PC-3 (cell line): ENCODE results near the gene RING1.

Experiments used
- CTCF ChIP-seq: fragments of 300-600 bp; sonication (generic); conservative IDR thresholded peaks from 2 replicates; pipeline ENCODE4 v1.5.1; 2017; ENCODE audit warnings: antibody characterized with exemption, low read depth, mild to moderate bottlenecking, low read length
- EZH2 ChIP-seq: fragments of 300-600 bp; sonication (generic); IDR thresholded peaks from one replicate; pipeline ENCODE4 v1.6.1; 2017; ENCODE audit warnings: antibody characterized with exemption, mild to moderate bottlenecking, low read length; ENCODE audit not compliant: unreplicated experiment
- EZH2phosphoT487 ChIP-seq: fragments of 300-600 bp; sonication (generic); IDR thresholded peaks from 2 replicates; pipeline ENCODE4 v1.6.1; 2018; ENCODE audit warnings: mild to moderate bottlenecking, antibody characterized with exemption, low read length, borderline replicate concordance

- no peak for TF ChIP-seq CTCF
- TF ChIP-seq EZH2phosphoT487: no peak
- TF ChIP-seq EZH2: no peak
Measured at GRCh38 chr6:33177552-33178446, 30.5 kb upstream of the RING1 start.
